Hepatocyte (in vitro differentiated cells): Measurements from ENCODE around the gene AFAP1. TPM values are rescaled to one million over a fixed set of nuclear protein-coding genes. Genes with fewer than 3 reads are reported as not detected.

Source experiments
- DNase-seq: peaks from one replicate; pipeline ENCODE4 v3.0.0-alpha.2; 2016; ENCODE audit warnings: low spot score
- H2AFZ ChIP-seq: fragments of 200-600 bp; sonication (generic); 2 replicates; pipeline ENCODE4 v1.6.0; 2016; ENCODE audit warnings: antibody characterized with exemption, mild to moderate bottlenecking
- H3K27ac ChIP-seq: fragments of 200-600 bp; sonication (generic); 2 replicates; pipeline ENCODE4 v1.5.1; 2016; ENCODE audit warnings: mild to moderate bottlenecking
- H3K27me3 ChIP-seq: fragments of 200-600 bp; sonication (generic); 2 replicates; pipeline ENCODE4 v1.6.1; 2016
- H3K36me3 ChIP-seq: fragments of 200-600 bp; sonication (generic); replicated peaks from 2 replicates; pipeline ENCODE4 v1.5.1; 2016; ENCODE audit warnings: low read depth; ENCODE audit not compliant: insufficient read depth
- H3K4me1 ChIP-seq: fragments of 200-600 bp; sonication (generic); 2 replicates; pipeline ENCODE4 v1.5.1; 2016; ENCODE audit warnings: mild to moderate bottlenecking, moderate library complexity; ENCODE audit not compliant: insufficient read depth
- H3K4me2 ChIP-seq: fragments of 200-600 bp; sonication (generic); 2 replicates; pipeline ENCODE4 v1.6.0; 2016
- H3K4me3 ChIP-seq: fragments of 200-600 bp; sonication (generic); 2 replicates; pipeline ENCODE4 v1.5.1; 2016; ENCODE audit warnings: mild to moderate bottlenecking
- H3K79me2 ChIP-seq: fragments of 200-600 bp; sonication (generic); 2 replicates; pipeline ENCODE4 v1.6.0; 2017; ENCODE audit warnings: mild to moderate bottlenecking
- H3K9me2 ChIP-seq: fragments of 200-600 bp; sonication (generic); replicated peaks from 2 replicates; pipeline ENCODE4 v1.6.0; 2017; ENCODE audit warnings: mild to moderate bottlenecking; ENCODE audit not compliant: insufficient read depth
- H3K9me3 ChIP-seq: fragments of 200-600 bp; sonication (generic); 2 replicates; pipeline ENCODE4 v1.5.1; 2016; ENCODE audit warnings: low read depth, mild to moderate bottlenecking
- H4K20me1 ChIP-seq: fragments of 200-600 bp; sonication (generic); 2 replicates; pipeline ENCODE4 v1.6.0; 2016; ENCODE audit warnings: mild to moderate bottlenecking; ENCODE audit not compliant: insufficient read depth, poor library complexity, severe bottlenecking
- EZH2 ChIP-seq: fragments of 200-600 bp; sonication (generic); IDR thresholded peaks from 2 replicates; pipeline ENCODE4 v1.6.1; 2016; ENCODE audit warnings: antibody characterized with exemption, mild to moderate bottlenecking, borderline replicate concordance
- EZH2phosphoT487 ChIP-seq: fragments of 200-600 bp; sonication (generic); IDR thresholded peaks from one replicate; pipeline ENCODE4 v1.6.1; 2018; ENCODE audit warnings: antibody characterized with exemption, mild to moderate bottlenecking, low read depth, moderate library complexity; ENCODE audit not compliant: unreplicated experiment, severe bottlenecking
- WGBS: methylation state at CpG from one replicate; pipeline ENCODE4 v1.1.6; 2016; ENCODE audit warnings: low lambda C conversion rate; ENCODE audit errors: missing lambda C conversion rate; 5-methylcytosine and 5-hydroxymethylcytosine counted together
- polyA plus RNA-seq: library from polyadenylated mRNA; unstranded; fragments of >200 nt; fragmentation: Nextera tagmentation; extraction: Ambion mirVana; gene quantifications from 2 replicates; pipeline ENCODE4 v1.2.1, GENCODE V29; 2016
- total RNA-seq: library from RNA; depleted of rRNA; stranded (reverse); fragments of >200 nt; gene quantifications from 2 replicates; pipeline ENCODE4 v1.2.3, GENCODE V29; 2014
- TF ChIP-seq, protein P1 (sequence below): fragments of 200-600 bp; sonication (generic); IDR thresholded peaks from 2 replicates; pipeline ENCODE4 v1.5.1; 2016; ENCODE audit warnings: antibody characterized with exemption, mild to moderate bottlenecking; ENCODE audit not compliant: poor library complexity

Gene AFAP1
- total and polyA plus RNA-seq, 2 experiments from 2014 or later = 9.3 to 16.2 TPM

DNA sequence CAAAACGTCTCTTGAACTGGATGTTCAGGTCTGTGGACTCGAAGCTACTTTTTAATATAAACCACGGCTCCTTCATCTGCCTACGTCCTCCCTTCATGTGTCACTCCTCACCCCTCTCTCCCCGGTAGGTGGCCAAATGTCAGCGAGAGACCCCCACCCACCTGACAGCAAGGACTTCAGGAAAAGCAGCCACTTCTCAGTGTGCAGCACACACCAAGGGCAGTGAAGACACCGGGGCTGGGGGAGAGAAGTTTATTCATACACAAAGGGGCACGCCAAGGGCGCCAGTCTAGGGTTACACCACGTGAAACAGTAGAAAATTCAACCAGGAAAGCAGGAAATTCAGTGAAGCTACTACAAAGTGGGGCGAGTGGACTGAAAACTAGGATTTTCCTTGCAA, 181.2 kb downstream of the AFAP1 start:
- Histone ChIP-seq H4K20me1 (no peaks in the 10 kb centered on the region), H3K4me1 (no peaks in the 10 kb centered on the region), H3K27me3 (no peaks in the 10 kb centered on the region), H2AFZ (no peak overlapping the region), H3K79me2 (no peaks in the 10 kb centered on the region), H3K9me3 (no peaks in the 10 kb centered on the region), H3K4me3 (no peak overlapping the region), H3K4me2 (no peak overlapping the region), H3K9me2 (no peaks in the 10 kb centered on the region), H3K27ac (no peak overlapping the region), H3K36me3 (no peaks in the 10 kb centered on the region)
- 77% methylated on average over 11 of the region's 11 CpGs for WGBS
- TF ChIP-seq EZH2phosphoT487 (no peak), EZH2 (no peak)
- TF ChIP-seq, protein P1, sequence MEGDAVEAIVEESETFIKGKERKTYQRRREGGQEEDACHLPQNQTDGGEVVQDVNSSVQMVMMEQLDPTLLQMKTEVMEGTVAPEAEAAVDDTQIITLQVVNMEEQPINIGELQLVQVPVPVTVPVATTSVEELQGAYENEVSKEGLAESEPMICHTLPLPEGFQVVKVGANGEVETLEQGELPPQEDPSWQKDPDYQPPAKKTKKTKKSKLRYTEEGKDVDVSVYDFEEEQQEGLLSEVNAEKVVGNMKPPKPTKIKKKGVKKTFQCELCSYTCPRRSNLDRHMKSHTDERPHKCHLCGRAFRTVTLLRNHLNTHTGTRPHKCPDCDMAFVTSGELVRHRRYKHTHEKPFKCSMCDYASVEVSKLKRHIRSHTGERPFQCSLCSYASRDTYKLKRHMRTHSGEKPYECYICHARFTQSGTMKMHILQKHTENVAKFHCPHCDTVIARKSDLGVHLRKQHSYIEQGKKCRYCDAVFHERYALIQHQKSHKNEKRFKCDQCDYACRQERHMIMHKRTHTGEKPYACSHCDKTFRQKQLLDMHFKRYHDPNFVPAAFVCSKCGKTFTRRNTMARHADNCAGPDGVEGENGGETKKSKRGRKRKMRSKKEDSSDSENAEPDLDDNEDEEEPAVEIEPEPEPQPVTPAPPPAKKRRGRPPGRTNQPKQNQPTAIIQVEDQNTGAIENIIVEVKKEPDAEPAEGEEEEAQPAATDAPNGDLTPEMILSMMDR = no peak
- DNase-seq = no peak

DNA sequence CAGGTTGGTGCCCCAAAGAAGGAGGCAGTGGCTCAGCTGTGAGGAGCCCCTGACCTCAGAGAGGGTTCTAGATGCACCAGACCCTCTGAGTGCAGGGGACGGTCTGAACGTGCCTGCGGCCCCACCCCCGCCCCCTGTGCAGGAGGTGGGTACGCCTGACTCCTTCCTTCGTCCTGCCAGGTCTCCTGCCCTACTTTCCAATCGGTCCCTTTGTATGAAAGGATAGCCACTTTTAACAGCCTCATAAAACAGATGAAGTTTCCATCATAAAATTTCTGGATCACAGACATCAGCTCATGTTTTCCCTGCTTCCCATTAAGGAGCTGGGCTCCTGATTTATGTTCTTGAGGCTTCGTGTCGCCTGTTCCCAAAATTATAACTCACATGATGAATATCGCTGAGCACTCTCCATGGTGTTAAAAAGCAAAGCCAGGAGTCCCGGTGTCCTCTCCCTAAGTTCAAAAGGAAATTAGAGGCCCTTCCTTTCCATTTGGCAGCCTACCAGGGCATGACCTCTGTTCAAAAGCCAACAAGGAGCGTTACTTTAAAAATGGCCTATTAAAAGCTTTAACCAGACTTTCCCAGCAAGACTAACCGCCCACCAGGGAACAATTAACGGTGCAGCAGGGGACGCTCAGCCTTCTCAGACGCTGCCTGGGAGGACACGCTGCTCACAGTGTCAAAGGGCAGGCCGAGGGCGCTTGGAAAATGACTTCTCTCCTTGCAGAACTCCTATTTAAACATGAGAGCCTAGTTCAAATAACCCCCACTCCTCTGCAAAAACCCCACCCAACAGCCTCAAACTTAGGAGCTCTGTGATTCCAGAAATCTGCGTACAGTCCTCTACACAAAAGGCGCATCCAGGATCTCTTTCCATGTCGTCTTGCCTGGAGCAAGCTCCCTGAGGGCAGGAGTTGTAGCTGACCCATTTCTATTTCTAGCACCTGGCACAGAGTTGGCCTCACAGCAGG, 181.9 kb downstream of the AFAP1 start:
- H3K9me3 ChIP-seq = no peaks in the 10 kb centered on the region
- no peak overlapping the region for H3K4me3 ChIP-seq
- H3K9me2 ChIP-seq = no peaks in the 10 kb centered on the region
- H3K4me1 ChIP-seq = no peaks in the 10 kb centered on the region
- no peak overlapping the region for H3K27ac ChIP-seq
- no peaks in the 10 kb centered on the region for H3K79me2 ChIP-seq
- H3K4me2 ChIP-seq = no peak overlapping the region
- 55% methylated on average over 22 of the region's 22 CpGs for WGBS
- DNase-seq = peak; percentile 16
- TF ChIP-seq, protein P1 = no peak
- TF ChIP-seq EZH2phosphoT487 (no peak), EZH2 (no peak)
- H3K36me3 ChIP-seq = no peaks in the 10 kb centered on the region
- H3K27me3 ChIP-seq = no peaks in the 10 kb centered on the region
- H2AFZ ChIP-seq = no peak overlapping the region
- no peaks in the 10 kb centered on the region for H4K20me1 ChIP-seq

DNA sequence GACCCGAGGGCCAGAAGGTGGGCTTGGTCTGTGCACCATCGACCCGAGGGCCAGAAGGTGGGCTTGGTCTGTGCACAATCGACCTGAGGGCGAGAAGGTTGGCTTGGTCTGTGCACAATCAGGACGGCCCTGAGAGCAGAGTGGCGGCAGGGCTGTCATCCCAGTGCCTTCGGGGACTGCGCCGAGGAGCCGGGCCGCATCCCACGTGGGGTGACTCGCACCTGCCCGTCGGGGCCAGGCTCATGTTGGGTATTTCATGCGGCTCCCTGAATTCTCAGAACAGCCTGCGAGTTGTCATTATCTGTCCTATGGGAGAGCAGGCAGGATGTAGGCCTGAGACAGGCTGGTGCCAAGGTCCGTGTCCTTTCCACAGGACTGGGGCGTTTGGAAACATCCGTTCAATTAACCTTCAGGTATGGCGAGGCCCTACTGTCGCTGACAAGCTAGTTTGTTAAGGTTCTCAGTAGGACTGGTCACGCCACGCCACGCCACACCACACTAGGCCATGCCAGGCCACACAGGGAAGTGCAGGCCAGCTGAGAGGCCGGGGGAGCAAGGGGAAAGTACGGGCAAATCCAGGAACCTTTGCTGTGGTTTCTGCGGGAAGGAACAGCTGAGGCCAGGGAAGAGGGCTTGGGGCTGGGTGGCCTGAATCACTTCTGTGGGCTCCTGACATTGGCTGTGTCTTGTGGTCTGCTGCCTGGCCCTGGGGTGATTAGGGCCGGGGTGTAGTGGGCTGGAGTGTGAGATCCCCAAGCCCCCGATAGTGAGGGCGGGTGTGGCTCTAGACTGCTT, 182.9 kb downstream of the AFAP1 start:
- H3K27me3 ChIP-seq = no peaks in the 10 kb centered on the region
- H3K9me2 ChIP-seq = no peaks in the 10 kb centered on the region
- TF ChIP-seq EZH2 (no peak), EZH2phosphoT487 (no peak)
- TF ChIP-seq, protein P1 = no peak
- H4K20me1 ChIP-seq = no peaks in the 10 kb centered on the region
- no peak overlapping the region for H3K27ac ChIP-seq
- 86% methylated on average over 28 of the region's 32 CpGs for WGBS
- H3K4me1 ChIP-seq = no peaks in the 10 kb centered on the region
- no peak overlapping the region for H3K4me3 ChIP-seq
- H3K36me3 ChIP-seq = no peaks in the 10 kb centered on the region
- H3K79me2 ChIP-seq = no peaks in the 10 kb centered on the region
- no peak overlapping the region for H3K4me2 ChIP-seq
- H2AFZ ChIP-seq = no peak overlapping the region
- no peak for DNase-seq
- no peaks in the 10 kb centered on the region for H3K9me3 ChIP-seq
